HG02678 (cell line): ENCODE measurements around the gene XG.
"Not testable (repeated sequence)": the region's sequence is repeated elsewhere in the genome, so short reads cannot be mapped to it uniquely, and the experiment has no call there.

Source experiments
- ATAC-seq: cut with Tn5 transposase; IDR thresholded peaks from one replicate; pipeline ENCODE4 v1.9.1; 2021; ENCODE audit warnings: mild to moderate bottlenecking, moderate library complexity; ENCODE audit not compliant: unreplicated experiment

Gene XG

DNA sequence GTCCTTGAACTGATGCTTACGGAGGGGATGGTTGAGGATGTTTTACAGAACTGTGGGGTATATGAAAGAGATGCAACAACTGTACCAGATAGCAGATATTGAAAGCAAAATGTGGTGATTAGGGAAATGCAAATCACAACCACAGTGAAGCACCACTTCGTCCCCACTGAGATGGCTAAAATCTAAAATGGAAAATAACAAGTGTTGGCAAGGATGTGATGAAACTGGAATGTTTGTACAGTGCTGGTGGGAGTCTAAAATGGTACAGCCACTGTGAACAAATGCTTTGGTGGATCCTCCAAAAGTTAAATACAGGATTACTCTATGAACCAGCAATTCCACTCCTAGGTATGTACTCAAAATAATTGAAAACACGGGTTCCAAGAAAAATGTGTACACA lies 22.9 kb downstream of the XG start:
- ATAC-seq, result no peak

DNA sequence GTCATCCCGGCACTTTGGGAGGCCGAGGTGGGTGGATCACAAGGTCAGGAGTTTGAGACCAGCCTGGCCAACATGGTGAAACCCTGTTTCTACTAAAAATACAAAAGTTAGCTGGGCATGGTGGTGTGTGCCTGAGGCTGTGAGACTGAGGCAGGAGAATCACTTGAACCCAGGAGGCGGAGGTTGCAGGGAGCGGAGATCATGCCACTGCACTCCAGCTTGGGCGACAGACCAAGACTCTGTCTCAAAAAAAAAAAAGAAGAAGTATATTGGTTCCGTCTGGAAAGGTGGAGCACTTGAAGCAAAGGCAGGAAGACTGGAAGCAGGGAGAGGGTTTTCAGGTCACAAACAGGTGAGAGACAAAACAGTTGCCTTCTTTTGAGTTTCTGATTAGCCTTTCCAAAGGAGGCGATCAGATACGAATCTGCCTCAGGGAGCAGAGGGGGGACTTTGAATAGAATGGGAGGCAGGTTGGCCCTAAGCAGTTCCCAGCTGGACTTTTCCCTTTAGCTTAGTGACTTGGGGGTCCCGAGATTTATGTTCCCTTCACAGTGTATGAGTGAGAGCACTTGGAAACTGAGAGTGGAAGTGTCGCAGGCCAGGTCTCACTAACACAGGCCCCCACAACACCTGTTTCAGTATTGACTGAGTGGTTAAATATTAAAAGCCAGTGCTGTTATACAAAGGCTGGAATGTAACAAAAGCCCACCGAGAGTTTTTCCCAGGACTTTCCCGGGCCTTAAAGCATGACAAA lies 28.8 kb downstream of the XG start:
- ATAC-seq, result peak; percentile 77

DNA sequence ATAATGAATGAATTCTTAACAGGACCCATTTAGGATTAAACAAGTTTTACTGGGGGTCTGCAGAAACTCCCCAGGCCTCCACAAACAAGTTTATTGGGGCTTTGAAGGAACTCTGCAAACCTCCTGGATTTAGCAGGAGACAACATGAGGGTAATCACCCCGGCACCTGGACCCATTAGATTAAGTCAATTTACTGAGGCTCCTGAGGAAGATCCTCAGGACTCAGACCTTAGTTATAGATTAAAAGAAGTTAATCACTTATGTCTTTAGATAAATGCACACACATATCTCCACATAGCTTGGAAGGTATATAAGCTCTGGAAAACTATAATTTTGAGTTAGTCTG lies 29.4 kb downstream of the XG start:
- no peak for ATAC-seq

DNA sequence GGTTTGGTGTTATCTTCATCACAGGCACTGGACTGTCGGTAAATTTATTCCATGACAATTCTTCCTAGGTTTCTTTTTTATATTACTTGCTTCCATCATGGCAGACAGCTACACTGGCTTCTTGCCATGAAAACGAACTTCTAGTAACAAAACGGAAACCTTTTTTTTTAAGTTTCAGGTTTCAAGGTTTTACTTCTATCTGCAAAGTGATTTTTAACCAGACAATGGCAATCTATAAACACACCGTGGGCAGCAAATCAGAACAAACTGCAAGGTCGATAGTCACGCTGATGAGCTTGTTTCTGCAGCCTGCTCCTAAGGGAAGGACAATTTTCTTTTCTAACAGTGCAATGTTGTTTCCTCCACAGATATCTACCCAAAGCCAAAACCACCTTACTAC lies 29.9 kb downstream of the XG start:
- ATAC-seq, result no peak

DNA sequence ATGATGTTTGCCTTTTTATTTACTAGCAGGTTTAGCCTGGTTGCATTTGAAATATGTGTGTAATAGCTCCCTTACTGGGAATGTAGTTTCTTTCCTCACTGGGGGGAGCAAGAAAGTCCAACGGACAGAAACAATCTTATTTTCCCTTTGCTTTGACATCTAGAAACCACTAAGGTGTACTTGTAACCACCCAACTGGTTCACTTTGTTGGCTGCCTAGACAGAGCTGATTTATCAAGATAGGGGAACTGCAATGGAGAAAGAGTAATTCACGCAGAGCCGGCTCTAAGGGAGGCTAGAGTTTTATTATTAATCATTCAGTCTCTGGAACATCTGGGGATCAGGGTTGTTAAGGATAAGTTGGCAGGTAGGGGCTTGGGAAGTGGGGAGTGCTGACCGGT lies 30.3 kb downstream of the XG start:
- ATAC-seq, result no peak

DNA sequence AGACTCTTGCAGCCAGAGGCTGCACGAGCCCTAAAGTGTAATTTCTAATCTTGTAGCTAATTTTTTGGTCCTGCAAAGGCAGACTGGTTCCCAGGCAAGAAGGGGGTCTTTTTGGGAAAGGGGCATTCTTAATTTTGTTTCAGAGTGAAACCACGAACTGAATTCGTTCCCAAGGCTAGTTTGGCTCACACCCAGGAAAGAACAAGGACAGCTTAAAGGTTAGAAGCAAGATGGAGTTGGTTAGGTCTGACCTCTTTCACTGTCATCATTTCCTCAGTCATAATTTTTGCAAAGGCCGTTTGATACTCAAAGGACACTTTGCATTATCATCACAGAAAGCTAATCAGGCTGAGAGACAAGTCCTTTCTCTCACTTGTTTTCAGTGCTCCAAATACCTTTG lies 30.9 kb downstream of the XG start:
- no peak for ATAC-seq

DNA sequence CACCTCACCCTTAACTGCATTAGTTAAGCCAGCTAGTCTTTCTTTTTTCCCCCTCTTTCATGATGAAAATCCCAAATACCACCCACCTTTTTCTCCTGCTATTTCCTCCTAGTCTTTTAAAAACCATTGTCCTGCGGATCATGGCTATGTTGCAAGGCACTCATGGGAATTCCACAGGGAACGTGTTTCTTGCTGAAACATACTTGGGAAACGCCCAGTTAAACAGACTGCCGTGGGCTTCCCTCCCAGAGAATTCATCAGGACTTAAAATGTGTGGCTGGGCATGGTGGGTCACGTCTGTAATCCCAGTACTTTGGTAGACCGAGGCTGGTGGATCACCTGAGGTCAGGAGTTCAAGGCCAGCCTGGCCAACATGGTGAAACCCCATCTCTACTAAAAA lies 32.2 kb downstream of the XG start:
- ATAC-seq, result no peak

DNA sequence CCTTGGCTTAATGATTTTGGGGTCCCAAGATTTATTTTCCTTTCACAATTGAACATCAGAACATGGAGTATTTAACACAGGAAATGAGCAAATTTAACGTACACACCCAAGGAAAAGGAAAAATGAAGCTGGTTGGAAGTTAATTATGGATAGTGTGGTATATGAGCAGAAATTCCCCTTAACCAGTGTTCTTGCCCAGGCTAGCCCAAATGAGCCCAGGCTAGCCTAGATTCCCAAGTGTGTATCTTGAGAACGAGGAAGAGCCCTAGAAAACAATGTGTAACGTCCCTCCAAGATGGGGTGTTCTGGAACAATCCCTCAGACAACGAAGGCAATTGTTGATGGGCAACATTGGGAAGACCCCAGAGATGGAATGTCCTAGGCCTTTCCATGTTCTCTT lies 33.7 kb downstream of the XG start:
- ATAC-seq, result no peak

DNA sequence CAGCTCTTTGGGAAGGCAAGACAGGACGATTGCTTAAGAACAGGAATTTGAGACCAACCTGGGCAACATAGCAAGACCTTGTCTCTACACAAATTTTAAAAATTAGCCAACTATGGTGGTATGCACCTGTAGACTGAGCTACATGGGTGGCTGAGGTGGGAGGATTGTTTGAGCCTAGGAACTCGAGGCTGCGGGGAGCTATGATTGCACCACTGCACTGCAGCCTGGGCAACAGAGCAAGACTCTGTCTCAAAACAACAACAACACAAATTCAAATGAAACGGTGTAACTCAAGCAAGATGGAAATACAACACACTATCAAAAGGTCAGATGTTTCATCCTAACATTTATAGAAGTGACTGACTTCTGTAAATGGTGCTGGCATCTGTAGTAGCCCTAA lies 37.1 kb downstream of the XG start:
- ATAC-seq, result no peak

DNA sequence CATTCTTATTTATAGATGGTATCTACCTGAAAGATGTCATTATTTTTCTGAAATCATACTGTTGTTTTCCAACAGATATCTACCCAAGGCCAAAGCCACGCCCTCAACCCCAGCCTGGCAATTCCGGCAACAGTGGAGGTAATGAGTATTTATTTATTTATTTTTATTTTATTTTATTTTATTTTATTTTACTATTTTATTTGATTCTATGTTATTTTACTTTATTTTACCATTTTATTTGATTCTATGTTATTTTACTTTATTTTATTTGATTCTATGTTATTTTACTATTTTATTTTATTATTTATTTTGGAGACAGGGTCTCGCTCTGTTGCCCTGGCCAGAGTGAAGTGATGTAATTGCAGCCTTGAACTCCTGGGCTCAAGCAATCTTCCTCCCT lies 37.7 kb downstream of the XG start:
- ATAC-seq, result no peak

DNA sequence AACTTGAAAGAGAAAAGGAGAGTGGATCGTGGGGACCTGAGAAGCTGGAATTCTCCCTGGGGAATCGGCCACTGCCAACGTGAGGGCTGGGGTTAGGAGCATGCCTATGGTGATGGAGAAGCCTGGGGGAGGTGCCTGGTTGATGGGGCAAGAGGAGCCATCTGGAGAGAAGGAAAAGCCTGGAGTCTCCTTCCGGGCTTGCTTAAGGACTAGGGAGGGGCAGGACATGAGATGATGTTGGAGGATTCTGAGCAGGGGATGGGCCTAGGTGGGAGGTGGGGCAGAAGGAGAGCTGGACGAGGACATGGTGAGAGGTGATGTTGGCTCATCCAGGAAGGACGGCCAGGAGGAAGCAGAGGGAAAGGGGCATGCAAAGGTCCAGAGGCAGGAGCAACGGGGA lies 41.9 kb downstream of the XG start:
- no peak for ATAC-seq

DNA sequence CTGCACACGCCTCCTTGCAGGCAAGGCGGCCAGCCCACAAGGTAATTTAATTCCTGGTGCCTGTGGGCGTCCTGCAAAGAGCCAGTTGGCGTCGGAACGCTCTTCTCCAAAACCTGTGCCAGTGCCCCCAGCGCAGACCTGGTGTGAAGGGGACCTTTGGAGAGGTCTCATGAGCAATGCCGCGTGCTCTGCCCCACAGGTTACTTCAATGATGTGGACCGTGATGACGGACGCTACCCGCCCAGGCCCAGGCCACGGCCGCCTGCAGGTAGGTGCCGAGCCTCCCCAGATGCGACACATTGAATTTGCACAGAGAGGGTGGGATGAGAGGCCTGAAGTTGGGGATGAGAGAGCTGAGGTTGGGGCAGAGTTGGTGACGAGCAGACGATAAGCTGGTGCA lies 42.5 kb downstream of the XG start:
- ATAC-seq, result no peak

DNA sequence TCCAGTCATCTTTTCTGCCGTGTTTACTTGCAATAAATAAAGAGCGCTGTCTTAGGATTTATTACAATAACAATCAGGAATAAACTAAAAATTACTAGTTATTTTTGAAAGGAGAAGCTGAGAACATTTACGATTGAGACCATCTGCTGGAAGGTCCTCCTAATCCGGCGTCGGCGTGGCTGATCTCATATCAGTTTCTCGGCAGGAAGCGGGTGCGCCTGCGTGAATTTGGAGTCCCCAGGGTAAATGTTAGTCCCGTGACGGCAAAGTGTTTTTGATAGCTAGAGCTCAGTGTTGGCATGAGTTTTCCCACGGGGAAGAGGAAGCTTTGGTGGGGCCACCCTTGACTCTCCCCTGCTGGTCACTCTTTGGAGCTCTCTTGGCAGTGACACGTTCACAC lies 45.0 kb downstream of the XG start:
- not testable (repeated sequence) for ATAC-seq

DNA sequence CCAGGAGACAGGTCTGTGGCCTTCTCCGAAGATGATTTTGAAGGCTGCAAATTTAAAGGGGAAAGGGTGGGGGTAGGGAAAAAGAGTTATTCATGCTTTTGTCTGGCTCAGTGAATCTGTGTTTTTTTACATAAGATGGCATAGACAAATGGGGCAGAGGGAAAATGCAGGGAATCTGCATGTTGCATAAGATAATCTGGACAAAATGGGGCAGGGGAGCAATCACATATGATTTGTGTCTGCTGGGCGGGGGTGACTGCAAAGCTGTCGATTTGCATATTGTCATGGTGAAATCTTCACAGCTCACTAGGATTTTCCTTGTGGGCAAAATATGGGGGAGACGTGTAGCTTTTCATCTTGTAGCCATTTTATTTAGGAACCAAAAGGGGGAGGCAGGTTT lies 47.5 kb downstream of the XG start:
- no peak for ATAC-seq

DNA sequence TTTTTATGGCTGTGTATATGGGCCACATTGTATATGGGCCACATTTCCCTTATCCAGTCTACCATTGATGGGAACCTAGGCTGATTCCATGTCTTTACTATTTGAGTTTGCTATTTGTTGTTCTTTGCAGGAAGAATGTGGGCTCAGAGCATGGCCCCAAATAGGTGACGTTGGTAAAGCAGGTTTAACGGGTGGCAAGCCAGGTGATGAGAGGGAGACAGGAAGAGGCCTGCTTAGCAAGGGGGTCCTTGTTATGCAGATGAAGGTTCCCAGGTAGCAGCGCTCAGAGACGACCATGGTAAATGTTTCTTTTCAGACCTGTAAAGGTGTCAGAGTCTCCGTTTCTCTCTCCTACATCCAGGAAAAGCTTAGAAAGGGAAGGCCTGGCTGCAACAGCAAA lies 48.1 kb downstream of the XG start:
- ATAC-seq, result not testable (repeated sequence)

DNA sequence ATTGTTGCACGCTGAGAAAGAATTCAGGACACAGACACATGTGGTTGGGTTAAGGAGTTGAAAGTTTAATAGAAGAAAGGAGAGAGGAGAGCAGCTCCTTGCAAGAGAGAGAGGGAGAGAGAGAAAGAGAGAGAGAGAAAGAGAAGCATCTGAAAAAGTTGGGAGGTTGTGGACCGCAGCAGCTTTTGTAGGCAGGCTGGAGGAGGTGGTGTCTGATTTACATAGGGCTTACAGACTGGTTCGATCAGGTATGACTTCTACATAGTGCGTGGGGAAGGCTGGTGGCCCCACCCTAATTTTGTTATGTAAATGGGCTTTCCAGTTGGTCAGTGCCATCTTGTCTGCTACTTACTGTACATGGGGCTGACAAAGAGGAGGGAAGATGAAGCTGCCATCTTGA lies 49.4 kb downstream of the XG start:
- ATAC-seq, result no peak

DNA sequence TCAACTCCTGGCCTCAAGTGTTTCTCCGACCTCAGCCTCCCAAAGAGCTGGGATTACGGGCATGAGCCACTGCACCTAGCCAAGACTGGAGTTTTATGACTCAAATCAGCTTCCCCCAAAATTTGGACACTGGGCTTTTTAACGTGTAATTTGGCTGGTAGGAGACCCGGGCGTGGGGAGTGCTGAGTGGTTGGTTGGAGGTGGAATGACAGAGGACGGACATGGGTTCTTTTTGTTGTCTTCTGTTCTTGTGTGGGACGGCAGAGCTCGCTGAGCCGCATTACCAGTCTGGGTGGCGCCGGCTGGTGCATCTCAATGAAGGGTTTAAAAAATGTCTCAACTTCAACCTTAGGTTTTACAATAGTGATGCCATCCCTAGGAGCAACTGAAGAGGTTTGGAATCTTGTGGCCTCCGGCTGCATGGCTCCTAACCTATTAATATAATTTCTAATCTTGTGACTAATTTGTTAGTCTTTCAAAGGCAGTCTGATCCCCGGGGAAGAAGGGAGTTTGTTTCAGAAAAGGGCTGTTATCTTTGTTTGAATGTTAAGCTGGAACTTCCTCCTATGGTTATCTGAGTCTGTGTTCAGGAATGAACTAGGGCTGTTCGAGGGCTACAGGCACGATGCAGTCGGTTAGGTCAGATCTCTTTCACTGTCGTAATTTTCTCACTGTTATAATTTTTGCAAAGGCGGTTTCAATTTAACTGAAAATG lies 50.7 kb downstream of the XG start:
- not testable (repeated sequence) for ATAC-seq

DNA sequence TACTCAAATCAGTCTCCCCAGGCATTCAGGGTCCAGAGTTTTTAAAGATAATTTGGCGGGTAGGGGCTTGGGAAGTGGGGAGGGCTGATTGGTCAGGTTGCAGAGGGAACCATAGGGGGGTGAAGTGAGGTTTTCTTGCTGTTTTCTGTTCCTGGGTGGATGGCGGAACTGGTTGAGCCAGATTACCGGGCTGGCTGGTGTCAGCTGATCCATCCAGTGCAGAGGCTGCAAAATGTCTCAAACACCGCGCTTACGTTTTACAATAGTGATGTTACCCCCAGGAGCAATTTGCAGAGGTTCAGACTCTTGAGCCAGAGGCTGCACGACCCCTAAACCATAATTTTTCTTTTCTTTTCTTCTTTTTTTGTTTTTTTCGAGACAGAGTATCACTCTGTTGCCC lies 51.6 kb downstream of the XG start:
- ATAC-seq, result not testable (repeated sequence)

DNA sequence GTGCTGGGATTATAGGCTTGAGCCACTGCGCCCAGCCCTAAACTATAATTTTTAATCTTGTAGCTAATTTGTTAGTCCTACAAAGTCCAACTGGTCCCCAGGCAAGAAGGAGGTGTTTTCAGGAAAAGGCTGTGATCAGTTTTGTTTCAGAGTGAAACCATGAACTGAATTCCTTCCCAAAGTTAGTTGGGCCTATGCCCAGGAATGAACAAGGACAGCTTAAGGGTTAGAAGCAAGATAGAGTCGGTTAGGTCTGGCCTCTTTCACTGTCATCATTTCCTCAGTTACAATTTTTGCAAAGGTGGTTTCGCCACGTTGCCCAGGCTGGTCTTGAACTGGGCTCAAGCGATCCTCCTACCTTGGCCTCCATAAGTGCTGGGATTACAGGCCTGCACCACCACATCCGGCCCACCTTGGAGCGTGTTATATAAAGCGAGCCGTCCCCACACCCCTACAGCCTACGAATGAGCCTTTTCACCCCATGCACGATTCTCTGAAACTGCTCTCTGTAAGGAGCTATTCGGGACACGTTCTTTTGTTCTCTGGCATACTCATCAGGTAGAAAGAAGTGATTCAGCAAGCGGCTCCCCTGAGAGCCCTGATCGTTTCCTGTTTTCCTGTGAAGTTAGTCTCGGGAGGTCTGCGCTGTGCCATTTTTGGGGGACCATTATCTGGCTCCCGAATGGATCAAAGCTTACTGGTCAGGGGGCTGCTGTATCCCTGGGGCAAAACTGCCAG lies 52.4 kb downstream of the XG start:
- not testable (repeated sequence) for ATAC-seq

DNA sequence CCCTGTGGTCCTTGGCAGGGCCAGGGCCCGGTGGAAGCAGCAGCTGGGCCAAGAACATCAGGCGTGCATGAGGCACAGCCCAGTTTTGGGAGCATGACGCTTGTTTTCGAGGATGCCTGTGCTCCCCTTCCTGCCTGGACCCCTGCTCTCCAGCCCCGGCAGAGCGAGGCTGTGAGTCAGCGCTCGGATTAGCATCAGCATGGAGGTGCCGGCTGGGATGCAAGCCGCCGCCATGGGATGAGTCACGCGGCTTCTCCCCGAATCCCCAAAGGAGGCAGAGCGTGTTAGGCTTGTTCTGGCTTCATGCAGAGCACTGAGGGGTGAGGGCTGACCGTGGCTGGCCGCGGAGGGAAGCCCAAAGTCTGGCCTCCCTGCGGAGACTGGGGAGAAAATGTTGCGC lies 53.0 kb downstream of the XG start:
- ATAC-seq, result not testable (repeated sequence)

DNA sequence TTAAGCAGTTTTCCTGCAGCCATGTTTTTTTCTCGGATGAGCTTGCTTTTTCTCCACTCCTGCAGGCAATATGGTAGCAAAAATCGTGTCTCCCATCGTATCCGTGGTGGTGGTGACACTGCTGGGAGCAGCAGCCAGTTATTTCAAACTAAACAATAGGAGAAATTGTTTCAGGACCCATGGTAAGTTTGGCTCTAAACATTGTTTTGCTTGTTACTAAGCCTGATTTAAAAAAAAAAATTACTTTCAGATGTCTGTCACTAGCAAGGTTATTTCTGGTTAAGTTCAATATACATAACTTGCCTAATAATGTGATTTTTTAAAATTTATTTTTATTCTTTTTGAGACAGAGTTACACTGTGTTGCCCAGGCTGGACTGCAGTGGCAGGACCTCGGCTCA lies 59.4 kb downstream of the XG start:
- no peak for ATAC-seq
